Muscle layer of duodenum (tissue), 2 donors: ENCODE data around the gene CLDN11.

Experiments
- H3K27ac ChIP-seq: one replicate; pipeline ENCODE4 v1.7.0; 2013; ENCODE audit warnings: mild to moderate bottlenecking, low read length
- H3K27me3 ChIP-seq: one replicate; pipeline ENCODE4 v1.7.0; 2013; ENCODE audit warnings: low read depth, mild to moderate bottlenecking, control low read depth, low read length
- H3K36me3 ChIP-seq, 2 donors: one replicate each; pipeline ENCODE4 v1.7.0; 2013; ENCODE audit warnings: low read length in 2 of 2, control low read depth in 1 of 2, mild to moderate bottlenecking in 1 of 2; ENCODE audit not compliant: insufficient read depth in 2 of 2, control insufficient read depth in 1 of 2
- H3K4me1 ChIP-seq, 2 donors: one replicate each; pipeline ENCODE4 v1.7.0; 2013; ENCODE audit warnings: low read length in 2 of 2, mild to moderate bottlenecking in 2 of 2, control low read depth in 1 of 2, moderate library complexity in 1 of 2; ENCODE audit not compliant: insufficient read depth in 2 of 2, control insufficient read depth in 1 of 2
- H3K4me3 ChIP-seq, 2 donors: one replicate each; pipeline ENCODE4 v1.7.0; 2013; ENCODE audit warnings: low read length in 2 of 2, low read depth in 1 of 2, mild to moderate bottlenecking in 1 of 2
- H3K9me3 ChIP-seq, 2 donors: one replicate each; pipeline ENCODE4 v1.7.0; 2013; ENCODE audit warnings: low read length in 2 of 2, control low read depth in 1 of 2, mild to moderate bottlenecking in 1 of 2; ENCODE audit not compliant: control insufficient read depth in 1 of 2
- donor health status: healthy.

The CLDN11 gene

GRCh38 chr3:170475092-170475685 lies 56.5 kb downstream of the CLDN11 start:
- Histone ChIP-seq H3K36me3 (no peaks in the 10 kb centered on the region), H3K27ac (no peak overlapping the region), H3K27me3 (no peaks in the 10 kb centered on the region), H3K4me1 (peaks cover 3 to 6% of the 10 kb centered on the region in 2 donors), H3K4me3 (no peak overlapping the region), H3K9me3 (no peaks in the 10 kb centered on the region)

GRCh38 chr3:170476291-170476690 lies 57.6 kb downstream of the CLDN11 start:
- no peaks in the 10 kb centered on the region for H3K27me3 ChIP-seq
- H3K4me3 ChIP-seq = no peak overlapping the region
- peaks cover 0 to 6% of the 10 kb centered on the region in 2 donors for H3K4me1 ChIP-seq
- no peaks in the 10 kb centered on the region for H3K36me3 ChIP-seq
- no peak overlapping the region for H3K27ac ChIP-seq
- H3K9me3 ChIP-seq = no peaks in the 10 kb centered on the region

GRCh38 chr3:170477395-170477794 lies 58.7 kb downstream of the CLDN11 start:
- no peaks in the 10 kb centered on the region for H3K36me3 ChIP-seq
- no peak overlapping the region for H3K27ac ChIP-seq
- no peaks in the 10 kb centered on the region for H3K9me3 ChIP-seq
- H3K4me1 ChIP-seq = peaks cover 0 to 6% of the 10 kb centered on the region in 2 donors
- H3K4me3 ChIP-seq = no peak overlapping the region
- no peaks in the 10 kb centered on the region for H3K27me3 ChIP-seq

GRCh38 chr3:170480111-170480510 lies 61.4 kb downstream of the CLDN11 start:
- Histone ChIP-seq H3K9me3 (no peaks in the 10 kb centered on the region), H3K27ac (no peak overlapping the region), H3K27me3 (no peaks in the 10 kb centered on the region)

GRCh38 chr3:170482199-170482598 lies 63.5 kb downstream of the CLDN11 start:
- no peak overlapping the region for H3K27ac ChIP-seq
- H3K27me3 ChIP-seq = no peaks in the 10 kb centered on the region
- no peak overlapping the region for H3K4me3 ChIP-seq
- no peaks in the 10 kb centered on the region for H3K9me3 ChIP-seq
- no peaks in the 10 kb centered on the region for H3K36me3 ChIP-seq
- no peaks in the 10 kb centered on the region for H3K4me1 ChIP-seq

More at GRCh38 chr3:170480111-170480510, 61.4 kb downstream of the CLDN11 start:
- Histone ChIP-seq H3K4me1 (no peaks in the 10 kb centered on the region), H3K36me3 (no peaks in the 10 kb centered on the region), H3K4me3 (no peak overlapping the region)

- Histone ChIP-seq H3K27ac (no peak overlapping the region), H3K27me3 (no peaks in the 10 kb centered on the region), H3K4me1 (no peaks in the 10 kb centered on the region), H3K9me3 (no peaks in the 10 kb centered on the region), H3K36me3 (no peaks in the 10 kb centered on the region), H3K4me3 (no peak overlapping the region)
Observed at GRCh38 chr3:170483485-170484262, 65.0 kb downstream of the CLDN11 start.
